Endodermal cell (in vitro differentiated cells): ENCODE data around the gene OIT3. TPM values are rescaled to one million over a fixed set of nuclear protein-coding genes. Genes with fewer than 3 reads are reported as not detected.

ENCODE experiments used
- DNase-seq: peaks from one replicate; pipeline ENCODE4 v3.0.0-alpha.2; 2017
- H3K27ac ChIP-seq: 2 replicates; pipeline ENCODE4 v1.5.1; 2013; ENCODE audit warnings: mild to moderate bottlenecking, low read depth, low read length, moderate library complexity
- H3K27me3 ChIP-seq: 2 replicates; pipeline ENCODE4 v1.6.1; 2013; ENCODE audit warnings: mild to moderate bottlenecking, low read length, moderate library complexity; ENCODE audit not compliant: insufficient read depth, control insufficient read depth, poor library complexity, severe bottlenecking
- H3K36me3 ChIP-seq: 2 replicates; pipeline ENCODE4 v1.7.0; 2013; ENCODE audit warnings: mild to moderate bottlenecking, low read length, moderate library complexity; ENCODE audit not compliant: control insufficient read depth, insufficient read depth
- H3K4me1 ChIP-seq: one replicate; pipeline ENCODE4 v1.7.0; 2013; ENCODE audit warnings: low read length; ENCODE audit not compliant: control insufficient read depth, insufficient read depth
- H3K4me3 ChIP-seq: 2 replicates; pipeline ENCODE4 v1.5.1; 2013; ENCODE audit warnings: mild to moderate bottlenecking, low read length, moderate library complexity
- H3K9ac ChIP-seq: 2 replicates; pipeline ENCODE4 v1.6.1; 2013; ENCODE audit warnings: mild to moderate bottlenecking, low read length, moderate library complexity; ENCODE audit not compliant: poor library complexity, severe bottlenecking; ENCODE audit errors: extremely low read depth
- H3K9me3 ChIP-seq: 2 replicates; pipeline ENCODE4 v1.6.1; 2013; ENCODE audit warnings: mild to moderate bottlenecking, low read length, moderate library complexity; ENCODE audit not compliant: control insufficient read depth
- H3K27ac Mint-ChIP-seq: 2 replicates; pipeline ENCODE4 v1.8.0; 2020; ENCODE audit warnings: mixed read lengths
- H3K27me3 Mint-ChIP-seq: 2 replicates; pipeline ENCODE4 v1.8.0; 2021; ENCODE audit warnings: mild to moderate bottlenecking, mixed read lengths; ENCODE audit not compliant: insufficient read depth
- H3K36me3 Mint-ChIP-seq: 2 replicates; pipeline ENCODE4 v1.8.0; 2020; ENCODE audit warnings: low read depth, mixed read lengths
- H3K4me1 Mint-ChIP-seq: 2 replicates; pipeline ENCODE4 v1.8.0; 2020; ENCODE audit warnings: mixed read lengths
- H3K4me3 Mint-ChIP-seq: 2 replicates; pipeline ENCODE4 v1.8.0; 2020; ENCODE audit warnings: mild to moderate bottlenecking, moderate library complexity, mixed read lengths
- H3K9me3 Mint-ChIP-seq: 2 replicates; pipeline ENCODE4 v1.8.0; 2020; ENCODE audit warnings: mild to moderate bottlenecking, mixed read lengths
- CTCF ChIP-seq: fragments of 200-600 bp; sonication (generic); conservative IDR thresholded peaks from 2 replicates; pipeline ENCODE4 v1.5.0; 2021; ENCODE audit warnings: antibody characterized with exemption, mild to moderate bottlenecking
- WGBS, 2 experiments: methylation state at CpG; one replicate each; pipeline versions ENCODE4 v1.1.5 to v1.1.7; 2013; ENCODE audit warnings: missing lambda C conversion rate in 2 of 2, mixed read lengths in 1 of 2; ENCODE audit not compliant: insufficient coverage in 1 of 2, insufficient read length in 1 of 2; 5-methylcytosine and 5-hydroxymethylcytosine counted together
- total RNA-seq, 2 donors: library from RNA; stranded (reverse); fragmentation: NEBNext Ultra II Directional in 1 of 2; extraction: Animal tissue kit (Norgen Biotek cat#: 25700) in 1 of 2; gene quantifications; 2 replicates in 1 of 2; 3 replicates in 1 of 2; pipeline ENCODE4 v1.2.1, GENCODE V29; 2021

Gene OIT3
- total RNA-seq, 2 donors from 2014 or later: 0.13 TPM; not detected in 1

GRCh38 chr10:72862957-72863356, 30.6 kb upstream of the OIT3 start:
- Mint-ChIP-seq H3K36me3 (peaks cover 45% of the 10 kb centered on the region), H3K4me1 (no peaks in the 10 kb centered on the region), H3K4me3 (no peak overlapping the region), H3K9me3 (no peaks in the 10 kb centered on the region), H3K27ac (no peak overlapping the region), H3K27me3 (no peaks in the 10 kb centered on the region)
- H3K27me3 ChIP-seq: no peaks in the 10 kb centered on the region
- no peak overlapping the region for H3K27ac ChIP-seq
- H3K36me3 ChIP-seq: peaks cover 37% of the 10 kb centered on the region
- H3K9ac ChIP-seq: no peak overlapping the region
- no peaks in the 10 kb centered on the region for H3K4me1 ChIP-seq
- 91 to 97% methylated on average over 1 to 2 of the region's 2 CpGs for WGBS, 2 experiments
- no peak overlapping the region for H3K4me3 ChIP-seq
- no peak for DNase-seq
- TF ChIP-seq CTCF: no peak
- H3K9me3 ChIP-seq: no peaks in the 10 kb centered on the region

GRCh38 chr10:72875250-72876055, 18.1 kb upstream of the OIT3 start:
- Mint-ChIP-seq H3K36me3 (peaks cover 54% of the 10 kb centered on the region), H3K4me3 (no peak overlapping the region), H3K9me3 (peaks cover 13% of the 10 kb centered on the region), H3K4me1 (no peaks in the 10 kb centered on the region), H3K27me3 (no peaks in the 10 kb centered on the region), H3K27ac (no peak overlapping the region)
- peaks cover 23% of the 10 kb centered on the region for H3K9me3 ChIP-seq
- no peaks in the 10 kb centered on the region for H3K4me1 ChIP-seq
- no peak overlapping the region for H3K9ac ChIP-seq
- TF ChIP-seq CTCF: peak; percentile 77
- H3K27me3 ChIP-seq: no peaks in the 10 kb centered on the region
- DNase-seq: no peak
- 93% methylated on average over 3 of the region's 3 CpGs; no CpG with 5 or more reads in 1 of the 2 experiments for WGBS, 2 experiments
- H3K36me3 ChIP-seq: peaks cover 39% of the 10 kb centered on the region
- no peak overlapping the region for H3K27ac ChIP-seq
- H3K4me3 ChIP-seq: no peak overlapping the region

GRCh38 chr10:72879245-72879644, 14.3 kb upstream of the OIT3 start:
- H3K4me3 Mint-ChIP-seq: no peak overlapping the region

More at GRCh38 chr10:72879245-72879644, 14.3 kb upstream of the OIT3 start:
- no peak overlapping the region for H3K4me3 ChIP-seq
- Mint-ChIP-seq H3K27me3 (no peaks in the 10 kb centered on the region), H3K9me3 (peaks cover 40% of the 10 kb centered on the region), H3K36me3 (peaks cover 64% of the 10 kb centered on the region), H3K27ac (no peak overlapping the region), H3K4me1 (no peaks in the 10 kb centered on the region)
- no peak overlapping the region for H3K27ac ChIP-seq
- WGBS, 2 experiments: 100% methylated on average over 2 of the region's 2 CpGs; no CpG with 5 or more reads in 1 of the 2 experiments
- peaks cover 47% of the 10 kb centered on the region for H3K9me3 ChIP-seq
- no peaks in the 10 kb centered on the region for H3K27me3 ChIP-seq
- no peaks in the 10 kb centered on the region for H3K4me1 ChIP-seq
- H3K36me3 ChIP-seq: peaks cover 42% of the 10 kb centered on the region
- H3K9ac ChIP-seq: no peak overlapping the region
- no peak for TF ChIP-seq CTCF
- no peak for DNase-seq
